Tibial artery (tissue), 4 donors: Measurements from ENCODE around the gene PPP1R12C.

Experiments
- DNase-seq, 2 donors: peaks; one replicate each; pipeline ENCODE4 v3.0.0-alpha.2; 2019
- H3K27ac ChIP-seq, 2 donors: fragments of 200-600 bp; sonication (generic) in 1 of 2; 1 replicate in 1 of 2; 2 replicates in 1 of 2; pipeline ENCODE4 v1.5.1; 2018 to 2019; ENCODE audit warnings: mild to moderate bottlenecking in 1 of 2
- H3K27me3 ChIP-seq, 2 donors: fragments of 200-600 bp; sonication (generic) in 1 of 2; one replicate each; pipeline versions ENCODE4 v1.5.1 to v1.6.0; 2016 to 2019
- H3K36me3 ChIP-seq, 3 donors: fragments of 200-600 bp; sonication (generic) in 2 of 3; one replicate each; pipeline ENCODE4 v1.5.1; 2016 to 2019; ENCODE audit warnings: mild to moderate bottlenecking in 2 of 3
- H3K4me1 ChIP-seq, 4 donors: fragments of 200-600 bp; sonication (generic) in 2 of 4; 1 replicate in 3 of 4; 2 replicates in 1 of 4; pipeline ENCODE4 v1.5.1; 2016 to 2019
- H3K4me3 ChIP-seq, 2 donors: fragments of 200-600 bp; sonication (generic) in 1 of 2; 1 replicate in 1 of 2; 2 replicates in 1 of 2; pipeline ENCODE4 v1.5.1; 2018 to 2019; ENCODE audit warnings: mild to moderate bottlenecking in 2 of 2
- H3K9me3 ChIP-seq, 3 donors: fragments of 200-600 bp; sonication (generic) in 1 of 3; one replicate each; pipeline ENCODE4 v1.5.1; 2016 to 2019
- intact Hi-C: fragments of 100-400 bp; cut with DNase I; formaldehyde crosslinking; loops from one replicate; pipeline ENCODE4 v1.15.0; 2023; ENCODE audit warnings: low total_unique reads
- TF ChIP-seq, protein P1 (sequence below), 2 experiments: fragments of 200-600 bp in 1 of 2; fragments of 450-650 bp in 1 of 2; IDR thresholded peaks; one replicate each; pipeline ENCODE4 v1.5.1; 2017 to 2019; ENCODE audit warnings: antibody characterized with exemption in 2 of 2, mild to moderate bottlenecking in 1 of 2, moderate library complexity in 1 of 2

Gene PPP1R12C

DNA sequence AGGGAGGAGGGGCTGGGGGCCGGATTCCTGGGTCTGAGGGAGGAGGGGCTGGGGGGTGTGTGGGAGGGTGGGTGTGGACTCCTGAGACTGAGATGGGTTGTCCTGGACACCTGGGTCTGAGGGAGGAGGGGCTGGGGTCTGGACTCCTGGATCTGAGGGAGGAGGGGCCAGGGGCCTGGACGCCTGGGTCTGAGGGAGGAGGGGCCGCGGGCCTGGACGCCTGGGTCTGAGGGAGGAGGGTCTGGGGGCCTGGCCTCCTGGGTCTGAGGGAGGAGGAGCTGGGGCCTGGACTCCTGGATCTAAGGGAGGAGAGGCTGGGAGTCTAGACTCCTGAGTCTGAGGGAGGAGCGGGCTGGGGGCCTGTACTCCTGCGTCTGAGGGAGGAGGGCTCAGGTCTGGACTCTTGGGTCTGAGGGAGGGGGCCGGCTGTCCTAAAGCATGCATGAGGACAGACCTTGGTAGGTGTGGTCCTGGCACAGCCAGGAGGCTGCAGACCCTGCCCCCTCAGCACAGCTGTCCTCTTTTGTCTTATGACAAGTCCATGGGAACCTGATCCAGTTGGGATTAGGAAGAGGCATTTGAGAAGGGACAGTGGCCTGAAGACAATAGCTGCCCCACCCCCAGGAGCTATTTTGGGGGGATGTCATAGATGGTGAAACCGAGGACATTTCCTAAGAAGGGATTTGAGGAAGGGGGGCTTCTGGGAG, 30.3 kb upstream of the PPP1R12C start:
- H3K4me1 ChIP-seq, result peaks cover 0 to 13% (median 4%) of the 10 kb centered on the region in 4 donors
- no peak overlapping the region for H3K27ac ChIP-seq
- H3K36me3 ChIP-seq, result no peaks in the 10 kb centered on the region
- no peak overlapping the region for H3K4me3 ChIP-seq
- intact Hi-C loops, result loop anchor here (5.0 kb wide), 1 partner anchor 355 kb away; no protein-coding TSS in a partner anchor
- no peaks in the 10 kb centered on the region for H3K9me3 ChIP-seq
- no peak for DNase-seq
- peaks cover 7 to 86% of the 10 kb centered on the region in 2 donors for H3K27me3 ChIP-seq
- TF ChIP-seq, protein P1, sequence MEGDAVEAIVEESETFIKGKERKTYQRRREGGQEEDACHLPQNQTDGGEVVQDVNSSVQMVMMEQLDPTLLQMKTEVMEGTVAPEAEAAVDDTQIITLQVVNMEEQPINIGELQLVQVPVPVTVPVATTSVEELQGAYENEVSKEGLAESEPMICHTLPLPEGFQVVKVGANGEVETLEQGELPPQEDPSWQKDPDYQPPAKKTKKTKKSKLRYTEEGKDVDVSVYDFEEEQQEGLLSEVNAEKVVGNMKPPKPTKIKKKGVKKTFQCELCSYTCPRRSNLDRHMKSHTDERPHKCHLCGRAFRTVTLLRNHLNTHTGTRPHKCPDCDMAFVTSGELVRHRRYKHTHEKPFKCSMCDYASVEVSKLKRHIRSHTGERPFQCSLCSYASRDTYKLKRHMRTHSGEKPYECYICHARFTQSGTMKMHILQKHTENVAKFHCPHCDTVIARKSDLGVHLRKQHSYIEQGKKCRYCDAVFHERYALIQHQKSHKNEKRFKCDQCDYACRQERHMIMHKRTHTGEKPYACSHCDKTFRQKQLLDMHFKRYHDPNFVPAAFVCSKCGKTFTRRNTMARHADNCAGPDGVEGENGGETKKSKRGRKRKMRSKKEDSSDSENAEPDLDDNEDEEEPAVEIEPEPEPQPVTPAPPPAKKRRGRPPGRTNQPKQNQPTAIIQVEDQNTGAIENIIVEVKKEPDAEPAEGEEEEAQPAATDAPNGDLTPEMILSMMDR (IDR thresholded peaks at IDR 0.05), result no peak

DNA sequence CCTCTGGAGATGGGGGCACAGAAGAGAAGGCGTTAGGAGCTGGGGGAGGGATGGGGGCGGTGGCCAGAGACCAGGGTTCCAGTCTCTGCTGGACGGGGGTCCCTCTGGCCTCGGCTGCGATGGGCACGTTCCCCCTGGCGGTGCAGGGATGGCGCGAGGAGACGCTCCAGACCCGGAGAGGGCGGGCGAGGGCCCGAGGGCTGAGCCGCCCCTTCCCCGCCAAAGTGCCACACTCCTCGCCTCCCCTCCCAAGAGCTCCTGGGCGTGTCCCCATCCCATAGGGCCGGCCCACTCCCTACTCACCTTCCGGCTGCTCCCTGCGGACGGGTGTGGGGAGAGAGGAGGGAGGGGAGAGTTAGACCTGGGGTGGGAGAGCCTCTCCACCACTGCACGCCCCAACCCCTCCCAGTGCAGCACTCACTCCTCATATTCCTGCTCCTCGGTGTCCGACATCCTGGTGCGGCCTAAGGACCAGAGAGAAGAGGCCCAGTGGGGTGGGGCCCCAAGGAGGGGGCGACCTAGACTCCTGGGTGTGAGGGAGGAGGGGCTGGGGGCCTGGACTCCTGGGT, 29.4 kb upstream of the PPP1R12C start:
- Histone ChIP-seq H3K36me3 (no peaks in the 10 kb centered on the region), H3K9me3 (no peaks in the 10 kb centered on the region), H3K27ac (no peak overlapping the region), H3K27me3 (peaks cover 7 to 92% of the 10 kb centered on the region in 2 donors), H3K4me1 (peaks cover 0 to 13% (median 4%) of the 10 kb centered on the region in 4 donors), H3K4me3 (no peak overlapping the region)
- DNase-seq, result no peak
- TF ChIP-seq, protein P1 (IDR thresholded peaks at IDR 0.05), result no peak
- intact Hi-C loops, result loop anchor here (5.0 kb wide), 1 partner anchor 356 kb away; no protein-coding TSS in a partner anchor

DNA sequence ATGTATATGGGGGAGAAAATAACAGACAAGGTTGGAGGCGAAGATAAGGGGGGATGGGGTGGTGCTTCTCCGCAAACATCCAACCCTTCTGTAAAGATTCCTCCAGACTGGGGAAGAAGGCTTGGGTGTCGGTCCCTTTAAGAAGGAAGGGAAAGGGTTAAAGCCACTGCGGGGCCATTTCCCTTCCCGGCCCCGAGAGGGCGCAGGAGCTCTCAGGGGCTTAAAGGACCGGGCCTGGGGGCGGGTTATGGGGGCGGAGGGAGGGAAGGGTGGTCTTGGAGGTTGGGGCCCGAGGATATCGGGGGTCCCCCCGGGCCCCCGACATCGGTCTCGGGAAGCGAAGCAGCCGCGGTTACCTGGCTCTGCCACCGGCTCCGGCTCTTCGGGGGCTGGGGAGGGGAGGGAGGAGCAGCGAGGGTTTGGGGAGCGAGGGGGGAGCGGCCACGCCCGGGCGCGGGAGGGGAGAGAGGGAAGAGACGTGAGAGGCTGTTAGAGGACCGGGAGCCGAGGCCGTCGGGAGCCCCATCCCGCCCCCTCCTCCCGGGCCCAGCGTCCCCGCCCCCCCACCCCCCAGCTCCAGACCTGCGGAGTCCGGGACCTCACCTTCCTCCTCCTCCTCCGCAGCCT, 28.8 kb upstream of the PPP1R12C start:
- H3K36me3 ChIP-seq, result no peaks in the 10 kb centered on the region
- no peaks in the 10 kb centered on the region for H3K9me3 ChIP-seq
- no peak overlapping the region for H3K4me3 ChIP-seq
- H3K27ac ChIP-seq, result no peak overlapping the region
- intact Hi-C loops, result loop anchor here (5.0 kb wide), 1 partner anchor 356 kb away; no protein-coding TSS in a partner anchor
- no peak for DNase-seq
- TF ChIP-seq, protein P1 (IDR thresholded peaks at IDR 0.05), result no peak
- H3K27me3 ChIP-seq, result peaks cover 7 to 95% of the 10 kb centered on the region in 2 donors
- peaks cover 0 to 18% (median 4%) of the 10 kb centered on the region in 4 donors for H3K4me1 ChIP-seq

DNA sequence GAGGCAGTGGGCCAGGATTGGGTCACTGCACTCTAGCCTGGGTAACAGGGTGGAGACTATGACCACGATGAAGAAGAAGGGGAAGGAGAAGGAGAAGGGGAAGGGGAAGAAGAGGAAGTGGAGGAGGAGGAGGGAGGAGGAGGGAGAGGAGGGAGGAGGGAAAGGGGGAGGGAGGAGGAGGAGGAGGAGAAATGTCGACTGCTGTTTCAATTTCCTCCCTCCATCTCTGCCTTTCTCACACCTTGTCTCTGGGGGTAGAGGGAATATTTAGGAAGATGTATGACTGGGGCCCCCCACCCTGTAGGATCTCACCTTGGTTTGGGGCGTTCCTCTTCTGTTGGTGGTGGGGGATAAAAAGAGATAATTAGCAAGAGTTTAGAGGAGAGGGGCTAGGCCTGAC, 27.8 kb upstream of the PPP1R12C start:
- intact Hi-C loops, result loop anchor here (5.0 kb wide), 1 partner anchor 357 kb away; no protein-coding TSS in a partner anchor
- H3K27ac ChIP-seq, result no peak overlapping the region

DNA sequence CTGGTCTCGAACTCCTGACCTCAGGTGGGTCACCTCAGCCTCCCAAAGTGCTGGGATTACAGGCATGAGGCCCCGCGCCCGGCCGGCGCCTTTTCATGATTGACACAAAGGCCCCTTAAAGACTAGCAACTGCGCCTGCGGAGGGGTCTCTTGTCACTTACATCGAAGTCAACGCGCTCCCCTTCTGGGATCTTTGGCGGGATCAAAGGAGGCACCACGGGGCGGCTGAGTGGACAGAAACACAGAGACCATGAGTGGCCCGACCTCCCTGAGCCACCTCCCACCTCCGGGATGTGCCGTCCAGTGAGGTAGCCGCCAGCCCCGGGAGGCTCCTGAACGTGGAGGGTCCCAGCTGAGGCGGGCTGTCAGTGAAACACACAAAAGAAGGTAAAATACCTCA, 24.3 kb upstream of the PPP1R12C start:
- H3K27me3 ChIP-seq, result peaks cover 7 to 98% of the 10 kb centered on the region in 2 donors
- TF ChIP-seq, protein P1 (IDR thresholded peaks at IDR 0.05), result no peak
- H3K36me3 ChIP-seq, result no peaks in the 10 kb centered on the region
- no peak overlapping the region for H3K4me3 ChIP-seq
- DNase-seq, result no peak
- no peak overlapping the region for H3K27ac ChIP-seq
- no peaks in the 10 kb centered on the region for H3K9me3 ChIP-seq
- intact Hi-C loops, result no loop called here
- H3K4me1 ChIP-seq, result peaks cover 0 to 19% (median 4%) of the 10 kb centered on the region in 4 donors

More for the DNA sequence above, 27.8 kb upstream of the PPP1R12C start:
- no peak overlapping the region for H3K4me3 ChIP-seq
- TF ChIP-seq, protein P1 (IDR thresholded peaks at IDR 0.05), result no peak
- no peaks in the 10 kb centered on the region for H3K36me3 ChIP-seq
- H3K9me3 ChIP-seq, result no peaks in the 10 kb centered on the region
- peaks cover 7 to 97% of the 10 kb centered on the region in 2 donors for H3K27me3 ChIP-seq
- peaks cover 0 to 19% (median 4%) of the 10 kb centered on the region in 4 donors for H3K4me1 ChIP-seq
- no peak for DNase-seq
